ENCODE measurements around the gene CHAD. TPM values are rescaled to one million over a fixed set of nuclear protein-coding genes. Genes with fewer than 3 reads are reported as not detected.

The CHAD gene
- total and polyA plus RNA-seq, 2 of the 13 experiments (the other 11 are each of a cell fraction or from before 2014, with no cell fraction given): 1.4 TPM; not detected in 1

GRCh38 chr17:50425682-50426471 lies 42.8 kb downstream of the CHAD start, which contains the start of gene ACSF2 (continued):
- TF ChIP-seq SAP130 (CRISPR knock-in tag; IDR thresholded peaks at IDR 0.05; ENCODE audit: low read depth): peak; percentile 73; the same call in 1 of the 2 replicates
- no peak for TF ChIP-seq PBX3 (CRISPR knock-in tag; IDR thresholded peaks at IDR 0.05; ENCODE audit: borderline replicate concordance)
- TF ChIP-seq ZNF354B (CRISPR knock-in tag; IDR thresholded peaks at IDR 0.05): no peak
- TF ChIP-seq ZNF234 (CRISPR knock-in tag; conservative IDR thresholded peaks at IDR 0.05): no peak
- no peak for TF ChIP-seq GZF1 (CRISPR knock-in tag; IDR thresholded peaks at IDR 0.05)
- TF ChIP-seq ZNF382 (CRISPR knock-in tag; IDR thresholded peaks at IDR 0.05; ENCODE audit: borderline replicate concordance): no peak
- TF ChIP-seq PATZ1 (CRISPR knock-in tag; IDR thresholded peaks at IDR 0.05): peak; percentile 91
- TF ChIP-seq MXD3 (CRISPR knock-in tag; IDR thresholded peaks at IDR 0.05): peak; percentile 58; the same call in 1 of the 2 replicates
- no peak for TF ChIP-seq HCFC1 (IDR thresholded peaks at IDR 0.05; ENCODE audit: low read depth, low read length)
- TF ChIP-seq ZNF607 (CRISPR knock-in tag; IDR thresholded peaks at IDR 0.05; ENCODE audit: borderline replicate concordance): 0 out of 2 replicates have a peak, but pooled peaks have one; percentile 54
- TF ChIP-seq RARA (CRISPR knock-in tag; IDR thresholded peaks at IDR 0.05): no peak; the same call in 1 of the 2 replicates
- no peak for TF ChIP-seq ATM (IDR thresholded peaks at IDR 0.05; ENCODE audit: borderline replicate concordance)
- no peak for TF ChIP-seq CREM (IDR thresholded peaks at IDR 0.05)
- TF ChIP-seq CREM (CRISPR knock-in tag; IDR thresholded peaks at IDR 0.05): no peak
- no peak; the same call in 1 of the 2 replicates for TF ChIP-seq ZBTB10 (CRISPR knock-in tag; IDR thresholded peaks at IDR 0.05; ENCODE audit: borderline replicate concordance)
- no peak for TF ChIP-seq U2AF1 (optimal IDR thresholded peaks at IDR 0.05; ENCODE audit: low read depth, low read length)
- peak; percentile 29 for TF ChIP-seq NR2F6 (IDR thresholded peaks at IDR 0.05)
- TF ChIP-seq NR2F6 (CRISPR knock-in tag; IDR thresholded peaks at IDR 0.05): peak; percentile 51; the same call in 1 of the 2 replicates
- no peak for TF ChIP-seq MAFF (IDR thresholded peaks at IDR 0.05; ENCODE audit: low read depth, low read length)
- peak; percentile 51 to 89; a peak in 3 of 4 replicates for TF ChIP-seq POLR2A (IDR thresholded peaks at IDR 0.05; ENCODE audit: insufficient read depth in 1 of 2, low read depth in 2 of 2, low read length in 2 of 2)
- no peak for TF ChIP-seq JUNB (CRISPR knock-in tag; IDR thresholded peaks at IDR 0.05; ENCODE audit: borderline replicate concordance)
- no peak for TF ChIP-seq FLYWCH1 (CRISPR knock-in tag; IDR thresholded peaks at IDR 0.05)
- no peak for TF ChIP-seq NR2C2 (CRISPR knock-in tag; IDR thresholded peaks at IDR 0.05; ENCODE audit: borderline replicate concordance)
- no peak for TF ChIP-seq MTA3 (CRISPR knock-in tag; IDR thresholded peaks at IDR 0.05)
